ENCODE data around the gene P2RX1. TPM values are rescaled to one million over a fixed set of nuclear protein-coding genes. Genes with fewer than 3 reads are reported as not detected.

P2RX1 gene
- polyA plus RNA-seq, 1 experiment, result 0.02 TPM

DNA sequence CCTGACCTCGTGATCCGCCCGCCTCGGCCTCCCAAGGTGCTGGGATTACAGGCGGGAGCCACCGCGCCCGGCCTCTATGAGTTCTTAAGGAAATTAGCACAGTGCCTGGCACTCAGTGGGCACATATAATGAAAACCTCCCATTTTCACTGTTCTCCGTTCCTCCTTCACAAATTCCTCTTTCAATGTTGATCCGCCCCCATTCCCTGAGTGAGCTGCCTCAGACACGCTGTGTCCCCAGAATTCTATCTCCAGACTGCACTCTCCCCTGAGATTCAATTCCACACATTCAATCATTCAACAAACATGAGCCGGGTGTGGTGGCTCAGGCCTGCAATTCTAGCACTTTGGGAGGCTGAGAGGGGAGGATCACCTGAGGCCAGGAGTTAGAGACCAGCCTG lies 7.0 kb downstream of the P2RX1 start:
- CTCF ChIA-PET, result interaction anchor here (1.7 kb wide), 1 partner anchor 82 kb away, joined by 7 read pairs; no protein-coding TSS in a partner anchor

DNA sequence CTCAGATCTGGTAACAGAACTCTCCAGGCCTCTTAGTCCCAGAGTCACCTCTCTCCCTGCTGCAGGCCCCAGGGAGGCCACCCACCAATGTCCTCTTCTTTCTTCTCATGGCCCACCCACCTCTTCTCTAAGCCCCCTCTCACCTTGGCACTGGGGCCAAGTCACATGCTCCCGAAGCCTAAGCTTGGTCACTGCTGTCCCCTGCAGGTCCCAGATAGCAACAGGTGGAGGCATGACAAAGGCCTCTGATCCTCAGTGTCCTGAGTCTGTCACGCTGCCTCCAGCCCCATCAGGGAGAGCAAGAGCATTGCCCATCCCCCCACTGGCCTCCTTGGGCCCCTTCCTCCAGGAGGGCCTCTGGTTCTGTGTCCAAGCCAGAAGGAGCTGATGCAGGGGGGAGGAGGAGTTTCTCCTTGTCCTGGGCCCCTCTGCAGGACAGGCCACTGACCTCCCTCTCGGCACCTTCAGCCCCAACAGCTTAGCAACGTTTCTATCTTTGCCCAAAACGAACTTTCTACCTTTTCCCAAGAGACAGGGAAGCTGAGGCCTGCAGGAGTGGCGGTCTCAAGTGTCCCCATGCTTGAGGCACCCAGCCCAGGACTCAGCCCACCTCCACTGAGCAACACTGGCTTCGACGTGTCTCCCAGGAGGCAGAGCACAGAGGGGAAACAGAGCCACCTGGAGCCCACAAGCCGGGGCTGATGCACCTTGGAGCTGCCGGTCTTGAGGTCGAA lies 8.6 kb downstream of the P2RX1 start:
- Histone ChIP-seq H3K27me3 (ENCODE audit: control insufficient read depth, insufficient read depth, low read length) (no peaks in the 10 kb centered on the region), H3K4me3 (ENCODE audit: low read depth, low read length) (no peak overlapping the region), H3K36me3 (ENCODE audit: control insufficient read depth, insufficient read depth, low read length) (no peaks in the 10 kb centered on the region)
- DNase-seq (ENCODE audit: low read depth), result no peak
- POLR2A ChIA-PET, result no interaction called here
- TF ChIP-seq CTCF (IDR thresholded peaks at IDR 0.05; ENCODE audit: insufficient read depth, low read depth, low read length), result 0 out of 2 replicates have a peak, but pooled peaks have one; percentile 18
- CTCF ChIA-PET, result interaction anchor here (0.6 to 1.7 kb wide), 4 partner anchors 17 to 80 kb away, joined by 3 to 7 read pairs (median 4); no protein-coding TSS in a partner anchor

More for the DNA sequence above, 7.0 kb downstream of the P2RX1 start:
- Histone ChIP-seq H3K4me3 (ENCODE audit: low read depth, low read length) (no peak overlapping the region), H3K27me3 (ENCODE audit: control insufficient read depth, insufficient read depth, low read length) (no peaks in the 10 kb centered on the region), H3K36me3 (ENCODE audit: control insufficient read depth, insufficient read depth, low read length) (no peaks in the 10 kb centered on the region)
- POLR2A ChIA-PET, result no interaction called here
- DNase-seq (ENCODE audit: low read depth), result no peak
- TF ChIP-seq CTCF (IDR thresholded peaks at IDR 0.05; ENCODE audit: insufficient read depth, low read depth, low read length), result no peak

- ChIA-PET POLR2A (no interaction called here), CTCF (interaction anchor here (0.6 to 1.5 kb wide), 3 partner anchors 17 to 63 kb away, joined by 3 to 4 read pairs (median 3); no protein-coding TSS in a partner anchor)
- Histone ChIP-seq H3K27me3 (ENCODE audit: control insufficient read depth, insufficient read depth, low read length) (no peaks in the 10 kb centered on the region), H3K36me3 (ENCODE audit: control insufficient read depth, insufficient read depth, low read length) (no peaks in the 10 kb centered on the region), H3K4me3 (ENCODE audit: low read depth, low read length) (no peak overlapping the region)
- no peak for DNase-seq (ENCODE audit: low read depth)
- no peak for TF ChIP-seq CTCF (IDR thresholded peaks at IDR 0.05; ENCODE audit: insufficient read depth, low read depth, low read length)
These were observed 9.4 kb downstream of the P2RX1 start for GRCh38 chr17:3906881-3907280.

- Histone ChIP-seq H3K36me3 (ENCODE audit: control insufficient read depth, insufficient read depth, low read length) (no peaks in the 10 kb centered on the region), H3K4me3 (ENCODE audit: low read depth, low read length) (no peak overlapping the region), H3K27me3 (ENCODE audit: control insufficient read depth, insufficient read depth, low read length) (no peaks in the 10 kb centered on the region)
- no peak for DNase-seq (ENCODE audit: low read depth)
- POLR2A ChIA-PET, result no interaction called here
- CTCF ChIA-PET, result interaction anchor here (1.1 to 5.2 kb wide), 2 partner anchors 9 to 69 kb away, joined by 4 to 45 read pairs; no protein-coding TSS in a partner anchor
- no peak for TF ChIP-seq CTCF (IDR thresholded peaks at IDR 0.05; ENCODE audit: insufficient read depth, low read depth, low read length)
These were observed 11.2 kb downstream of the P2RX1 start for GRCh38 chr17:3905017-3905520.

GRCh38 chr17:3904501-3904900 lies 11.8 kb downstream of the P2RX1 start:
- Histone ChIP-seq H3K36me3 (ENCODE audit: control insufficient read depth, insufficient read depth, low read length) (no peaks in the 10 kb centered on the region), H3K27me3 (ENCODE audit: control insufficient read depth, insufficient read depth, low read length) (no peaks in the 10 kb centered on the region), H3K4me3 (ENCODE audit: low read depth, low read length) (no peak overlapping the region)
- TF ChIP-seq CTCF (IDR thresholded peaks at IDR 0.05; ENCODE audit: insufficient read depth, low read depth, low read length), result no peak
- POLR2A ChIA-PET, result no interaction called here
- DNase-seq (ENCODE audit: low read depth), result no peak
- CTCF ChIA-PET, result interaction anchor here (5.2 kb wide), 1 partner anchor 9 kb away, joined by 45 read pairs; no protein-coding TSS in a partner anchor

All from BJ (cell line).